ENCODE measurements around the gene CD300H.

The CD300H gene

GRCh38 chr17:74567397-74567796 is at the start of gene CD300H:
CD300H (minus strand) TSS chr17:74567509.
- DNase-seq: no peak

- no peak for DNase-seq
Observed at GRCh38 chr17:74616696-74617095, 49.4 kb upstream of the CD300H start.

GRCh38 chr17:74612046-74612445 is 44.7 kb upstream of the CD300H start:
- no peak for DNase-seq

GRCh38 chr17:74610108-74610507 is 42.8 kb upstream of the CD300H start:
- DNase-seq: no peak

- DNase-seq: no peak
Observed at GRCh38 chr17:74608511-74608910, 41.2 kb upstream of the CD300H start.

GRCh38 chr17:74607221-74607620 is 39.9 kb upstream of the CD300H start:
- DNase-seq: no peak

- no peak for DNase-seq
Observed at GRCh38 chr17:74606050-74606449, 38.7 kb upstream of the CD300H start.

- DNase-seq: no peak
Observed at GRCh38 chr17:74605361-74605760, 38.1 kb upstream of the CD300H start.

GRCh38 chr17:74604761-74605160 is 37.5 kb upstream of the CD300H start:
- DNase-seq: no peak

- no peak for DNase-seq
Observed at GRCh38 chr17:74604200-74604599, 36.9 kb upstream of the CD300H start.

GRCh38 chr17:74603746-74604145 is 36.4 kb upstream of the CD300H start:
- no peak for DNase-seq

- no peak for DNase-seq
Observed at GRCh38 chr17:74603037-74603635, 35.8 kb upstream of the CD300H start.

GRCh38 chr17:74601944-74602572 is 34.7 kb upstream of the CD300H start:
- peak; percentile 7 for DNase-seq

- no peak for DNase-seq
Observed at GRCh38 chr17:74599448-74599939, 32.2 kb upstream of the CD300H start.

- DNase-seq: no peak
Observed at GRCh38 chr17:74599023-74599399, 31.7 kb upstream of the CD300H start.

- no peak for DNase-seq
Observed at GRCh38 chr17:74598346-74599022, 31.2 kb upstream of the CD300H start.

- no peak for DNase-seq
Observed at GRCh38 chr17:74597069-74597790, 29.9 kb upstream of the CD300H start.

GRCh38 chr17:74595037-74595750 is 27.9 kb upstream of the CD300H start:
- DNase-seq: no peak

GRCh38 chr17:74592087-74592990 is 25.0 kb upstream of the CD300H start, which contains the start of gene CD300LD:
CD300LD (minus strand) TSS chr17:74592283; CDS start chr17:74592202, 81 bp downstream.
- no peak for DNase-seq

GRCh38 chr17:74591503-74591902 is 24.2 kb upstream of the CD300H start:
- no peak for DNase-seq

GRCh38 chr17:74585711-74586110 is 18.4 kb upstream of the CD300H start:
- no peak for DNase-seq
